NCI-H748 treated with DMSO at 0.1 percent for 48 hours (cell line): ENCODE measurements around the gene ZNF710.
"Not testable (repeated sequence)": the region's sequence is repeated elsewhere in the genome, so short reads cannot be mapped to it uniquely, and the experiment has no call there.

Source experiments
- DNase-seq: peaks from one replicate; lab custom pipeline; 2025; lab: John Stamatoyannopoulos, UW

ZNF710 gene

GRCh38 chr15:90105521-90105920, 104.4 kb downstream of the ZNF710 start:
- no peak for DNase-seq

GRCh38 chr15:90106522-90107117, 105.5 kb downstream of the ZNF710 start:
- no peak for DNase-seq

- DNase-seq, result not testable (repeated sequence)
These were observed 106.9 kb downstream of the ZNF710 start for GRCh38 chr15:90108038-90108437.

GRCh38 chr15:90109163-90109751, 108.1 kb downstream of the ZNF710 start:
- not testable (repeated sequence) for DNase-seq

GRCh38 chr15:90113166-90113565, 112.0 kb downstream of the ZNF710 start:
- DNase-seq, result no peak

GRCh38 chr15:90114451-90114901, 113.4 kb downstream of the ZNF710 start:
- DNase-seq, result no peak

GRCh38 chr15:90115783-90116182, 114.7 kb downstream of the ZNF710 start:
- DNase-seq, result no peak

GRCh38 chr15:90119367-90119766, 118.2 kb downstream of the ZNF710 start:
- no peak for DNase-seq

- no peak for DNase-seq
These were observed 120.0 kb downstream of the ZNF710 start for GRCh38 chr15:90121086-90121485.

- no peak for DNase-seq
These were observed 123.4 kb downstream of the ZNF710 start for GRCh38 chr15:90124507-90124906.

GRCh38 chr15:90126022-90126421, 124.9 kb downstream of the ZNF710 start:
- DNase-seq, result no peak

GRCh38 chr15:90126596-90127435, 125.7 kb downstream of the ZNF710 start:
- no peak for DNase-seq

GRCh38 chr15:90130291-90130690, 129.2 kb downstream of the ZNF710 start:
- no peak for DNase-seq
